Liver (tissue), 9 donors: ENCODE results near the gene TESK2. TPM values are rescaled to one million over a fixed set of nuclear protein-coding genes. Genes with fewer than 3 reads are reported as not detected.
A peak's percentile ranks its signal among the peaks of the same experiment; 100 is the strongest.

Experiments used
- DNase-seq: peaks from one replicate; pipeline ENCODE4 v3.0.0-alpha.2; 2017; ENCODE audit warnings: low spot score
- H3K27ac ChIP-seq, 2 donors: one replicate each; pipeline ENCODE4 v1.7.0; 2013; ENCODE audit warnings: inconsistent platforms in 2 of 2, low read length in 2 of 2, control low read depth in 1 of 2, low read depth in 1 of 2, mild to moderate bottlenecking in 1 of 2
- H3K27me3 ChIP-seq, 4 donors: one replicate each; pipeline versions ENCODE4 v1.6.1 to v1.7.0; 2013; ENCODE audit warnings: low read length in 3 of 4, inconsistent platforms in 1 of 4, mild to moderate bottlenecking in 1 of 4, moderate library complexity in 1 of 4; ENCODE audit not compliant: control insufficient read depth in 4 of 4, insufficient read depth in 4 of 4
- H3K36me3 ChIP-seq, 4 donors: one replicate each; pipeline versions ENCODE4 v1.6.1 to v1.7.0; 2013; ENCODE audit warnings: low read length in 3 of 4, mild to moderate bottlenecking in 3 of 4, low read depth in 1 of 4, moderate library complexity in 1 of 4; ENCODE audit not compliant: control insufficient read depth in 4 of 4, insufficient read depth in 3 of 4
- H3K4me1 ChIP-seq, 4 donors: one replicate each; pipeline versions ENCODE4 v1.6.1 to v1.7.0; 2013; ENCODE audit warnings: low read length in 3 of 4, mild to moderate bottlenecking in 3 of 4, moderate library complexity in 1 of 4; ENCODE audit not compliant: control insufficient read depth in 4 of 4, insufficient read depth in 4 of 4
- H3K4me3 ChIP-seq, 3 donors: one replicate each; pipeline versions ENCODE4 v1.6.1 to v1.7.0; 2013; ENCODE audit warnings: low read length in 3 of 3, control low read depth in 1 of 3, low read depth in 1 of 3, mild to moderate bottlenecking in 1 of 3
- H3K9ac ChIP-seq, 2 donors: one replicate each; pipeline ENCODE4 v1.7.0; 2013; ENCODE audit warnings: low read length in 2 of 2, mild to moderate bottlenecking in 2 of 2, moderate library complexity in 2 of 2, control low read depth in 1 of 2, low read depth in 1 of 2
- H3K9me3 ChIP-seq, 4 donors: one replicate each; pipeline versions ENCODE4 v1.6.1 to v1.7.0; 2013; ENCODE audit warnings: low read length in 3 of 4; ENCODE audit not compliant: control insufficient read depth in 4 of 4
- FOXA1 ChIP-seq: IDR thresholded peaks from 2 replicates; pipeline ENCODE4 v1.6.1; 2016; ENCODE audit warnings: antibody characterized with exemption
- FOXA2 ChIP-seq: IDR thresholded peaks from 2 replicates; pipeline ENCODE4 v1.6.1; 2016; ENCODE audit warnings: antibody characterized with exemption
- HNF4A ChIP-seq, 2 donors: conservative IDR thresholded peaks; 2 replicates each; pipeline ENCODE4 v1.6.1; 2016; ENCODE audit warnings: antibody characterized with exemption in 2 of 2, mild to moderate bottlenecking in 2 of 2
- NR2F2 ChIP-seq: IDR thresholded peaks from 2 replicates; pipeline ENCODE4 v1.6.1; 2016; ENCODE audit warnings: antibody characterized with exemption
- RAD21 ChIP-seq, 2 donors: IDR thresholded peaks; 2 replicates each; pipeline ENCODE4 v1.6.1; 2016; ENCODE audit warnings: antibody characterized with exemption in 2 of 2, mild to moderate bottlenecking in 2 of 2
- RXRA ChIP-seq, 2 donors: IDR thresholded peaks; 2 replicates each; pipeline ENCODE4 v1.6.1; 2017 to 2018; ENCODE audit warnings: antibody characterized with exemption in 2 of 2, mild to moderate bottlenecking in 1 of 2
- YY1 ChIP-seq: IDR thresholded peaks from 2 replicates; pipeline ENCODE4 v1.6.1; 2016; ENCODE audit warnings: antibody characterized with exemption, mild to moderate bottlenecking
- WGBS: extraction: QIAGEN DNeasy Blood & Tissue Kit; methylation state at CpG from one replicate; pipeline ENCODE4 v1.1.7; 2013; 5-methylcytosine and 5-hydroxymethylcytosine counted together
- polyA plus RNA-seq, 2 donors: library from polyadenylated mRNA; stranded (reverse) in 1 of 2; unstranded in 1 of 2; fragments of 200-250 nt in 1 of 2; fragments of >200 nt in 1 of 2; fragmentation: Nextera tagmentation in 1 of 2; extraction: Ambion mirVana in 1 of 2; gene quantifications; one replicate each; pipeline versions ENCODE4 v1.2.1 to v1.2.3, GENCODE V29; 2013 to 2015
- total RNA-seq, 2 donors: library from RNA; depleted of rRNA; stranded (reverse); fragments of >200 nt; gene quantifications; one replicate each; pipeline ENCODE4 v1.2.3, GENCODE V29; 2014
- TF ChIP-seq, protein P1 (sequence below): IDR thresholded peaks from 2 replicates; pipeline ENCODE4 v1.6.1; 2016; ENCODE audit warnings: antibody characterized with exemption
- TF ChIP-seq, protein P2 (sequence below): IDR thresholded peaks from 2 replicates; pipeline ENCODE4 v1.6.1; 2016; ENCODE audit warnings: antibody characterized with exemption, mild to moderate bottlenecking
- donor health status: healthy.
- donor health status: healthy.
- donor health status: healthy.
- donor health status: healthy.
- donor health status: healthy.

Gene TESK2
- total and polyA plus RNA-seq, 4 donors: 2.4 to 8.2 (median 5.2) TPM

DNA sequence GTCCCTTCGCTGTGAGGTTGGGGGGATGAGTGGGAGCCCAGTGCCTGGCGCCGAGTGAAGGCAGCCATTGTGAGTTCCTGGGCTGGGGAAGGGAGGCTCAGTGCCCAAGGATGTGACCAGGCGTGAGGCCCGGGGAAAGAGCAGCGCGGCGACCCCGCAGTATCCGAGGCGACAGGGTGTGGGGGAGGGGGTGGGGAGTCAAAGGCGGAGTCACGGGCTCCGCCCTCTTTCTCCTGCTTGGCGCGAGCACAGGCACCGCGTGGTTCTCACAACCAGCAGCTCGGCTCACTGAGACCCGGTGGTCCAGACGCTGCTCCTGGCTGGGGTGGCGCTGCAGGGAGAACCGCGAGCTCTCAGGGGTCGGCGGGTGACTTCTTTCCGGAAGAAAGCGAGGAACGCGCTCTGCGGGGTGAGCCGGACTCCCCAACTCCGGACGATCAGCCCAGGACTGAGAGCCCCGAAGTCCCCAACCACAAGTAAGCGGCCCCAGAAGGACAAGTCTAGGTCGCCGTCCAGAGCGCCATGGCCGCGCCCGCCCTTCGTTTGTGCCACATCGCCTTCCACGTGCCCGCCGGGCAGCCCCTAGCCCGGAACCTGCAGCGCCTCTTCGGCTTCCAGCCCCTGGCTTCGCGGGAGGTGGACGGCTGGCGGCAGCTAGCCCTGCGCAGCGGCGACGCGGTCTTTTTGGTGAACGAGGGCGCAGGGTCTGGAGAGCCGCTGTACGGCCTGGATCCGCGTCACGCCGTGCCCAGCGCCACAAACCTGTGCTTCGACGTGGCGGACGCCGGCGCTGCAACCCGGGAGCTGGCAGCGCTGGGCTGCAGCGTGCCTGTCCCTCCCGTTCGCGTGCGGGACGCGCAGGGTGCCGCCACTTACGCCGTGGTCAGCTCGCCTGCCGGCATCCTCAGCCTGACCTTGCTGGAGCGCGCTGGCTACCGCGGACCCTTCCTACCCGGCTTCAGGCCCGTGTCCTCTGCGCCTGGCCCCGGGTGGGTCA, 164.0 kb downstream of the TESK2 start, which contains the start of gene HPDL:
Gene HPDL (plus strand): TSS at position 269 of the 997 bp plus-strand sequence. CDS start 254 bp downstream, at position 523.
- TF ChIP-seq YY1: peak; percentile 20
- TF ChIP-seq FOXA1: no peak
- TF ChIP-seq HNF4A (conservative IDR thresholded peaks at IDR 0.05): no peak
- TF ChIP-seq RXRA (IDR thresholded peaks at IDR 0.05): no peak
- peaks cover 3 to 13% (median 7%) of the 10 kb centered on the region in 4 donors for H3K4me1 ChIP-seq
- no peak within 1 kb of the TSS for H3K27ac ChIP-seq
- H3K9ac ChIP-seq: no peak within 1 kb of the TSS
- WGBS: 15% methylated on average over 96 of the region's 96 CpGs
- no peaks in the 10 kb centered on the region for H3K27me3 ChIP-seq
- H3K36me3 ChIP-seq: peaks cover 0 to 15% (median 5%) of the 10 kb centered on the region in 4 donors
- peak within 1 kb of the TSS; percentile 36 to 53 (median 50) for H3K4me3 ChIP-seq
- peak; percentile 79 for DNase-seq
- no peaks in the 10 kb centered on the region for H3K9me3 ChIP-seq

DNA sequence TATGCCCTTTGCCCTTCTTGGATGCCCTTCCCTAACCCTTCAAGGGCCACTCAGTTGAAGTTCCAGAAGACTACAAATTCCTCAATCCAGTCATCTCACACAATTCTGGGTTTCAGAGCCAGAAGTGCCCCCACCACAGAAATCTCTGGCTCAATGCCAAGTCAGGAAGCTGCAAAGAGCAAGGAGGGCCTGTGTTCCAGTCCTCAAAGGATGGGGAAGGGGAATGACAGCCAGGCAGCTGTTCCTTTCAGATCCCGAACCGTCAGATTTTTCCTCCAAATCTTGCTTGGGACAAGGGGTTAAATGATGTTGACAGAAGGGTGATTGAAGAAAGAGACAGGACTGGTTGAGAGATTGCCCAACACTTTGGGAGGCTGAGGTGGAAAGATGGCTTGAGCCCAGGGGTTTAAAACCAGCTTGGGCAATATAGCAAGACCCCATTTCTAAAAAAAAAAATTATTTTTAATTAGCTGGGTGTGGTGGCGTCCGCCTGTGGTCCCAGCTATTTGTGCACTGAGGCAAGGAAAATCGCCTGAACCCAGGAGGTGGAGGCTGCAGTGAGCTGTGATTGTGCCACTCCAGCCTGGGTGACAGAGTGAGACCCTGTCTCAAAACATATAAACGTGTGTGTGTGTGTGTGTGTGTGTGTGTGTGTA, 165.0 kb downstream of the TESK2 start:
- TF ChIP-seq FOXA2 (no peak), NR2F2 (peak; percentile 38)
- H3K9ac ChIP-seq: no peak overlapping the region
- no peaks in the 10 kb centered on the region for H3K27me3 ChIP-seq
- WGBS: 62% methylated on average over 6 of the region's 6 CpGs
- no peak for DNase-seq
- H3K4me3 ChIP-seq: peak overlapping the region in 1 of 3 donors; percentile 53
- peaks cover 3 to 13% (median 7%) of the 10 kb centered on the region in 4 donors for H3K4me1 ChIP-seq
- H3K36me3 ChIP-seq: peaks cover 0 to 8% (median 4%) of the 10 kb centered on the region in 4 donors
- H3K27ac ChIP-seq: no peak overlapping the region
- H3K9me3 ChIP-seq: no peaks in the 10 kb centered on the region

DNA sequence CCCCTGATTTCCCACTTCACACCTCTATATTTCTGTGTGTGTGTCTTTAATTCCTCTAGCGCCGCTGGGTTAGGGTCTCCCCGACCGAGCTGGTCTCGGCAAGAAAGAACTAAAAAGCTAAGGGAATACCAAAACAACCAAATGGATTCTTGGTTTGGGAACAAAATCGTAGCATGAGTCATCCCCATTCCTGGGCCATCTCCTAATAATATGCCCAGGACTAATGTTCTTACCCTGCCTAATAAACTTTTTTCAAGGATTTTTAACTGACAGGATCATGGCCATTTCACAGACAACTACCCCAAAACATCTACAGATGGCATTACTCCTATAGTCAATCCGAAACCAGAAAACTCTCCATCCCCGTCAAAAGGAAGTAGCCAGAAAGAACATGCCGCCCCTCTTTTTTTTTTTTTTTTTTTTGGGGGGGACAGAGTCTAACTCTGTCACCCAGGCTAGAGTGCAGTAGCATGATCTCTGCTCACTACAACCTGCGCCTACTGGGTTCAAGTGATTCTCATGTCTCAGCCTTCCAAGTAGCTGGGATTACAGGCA, 168.4 kb downstream of the TESK2 start:
- DNase-seq: no peak
- Histone ChIP-seq H3K4me1 (peaks cover 3 to 12% (median 7%) of the 10 kb centered on the region in 4 donors), H3K9ac (no peak overlapping the region), H3K4me3 (no peak overlapping the region), H3K27me3 (no peaks in the 10 kb centered on the region), H3K27ac (no peak overlapping the region), H3K36me3 (no peaks in the 10 kb centered on the region), H3K9me3 (no peaks in the 10 kb centered on the region)
- 94% methylated on average over 10 of the region's 10 CpGs for WGBS
- no peak for TF ChIP-seq NR2F2
- TF ChIP-seq RAD21 (IDR thresholded peaks at IDR 0.05): no peak
- TF ChIP-seq RXRA (IDR thresholded peaks at IDR 0.05): no peak
- TF ChIP-seq, protein P1, sequence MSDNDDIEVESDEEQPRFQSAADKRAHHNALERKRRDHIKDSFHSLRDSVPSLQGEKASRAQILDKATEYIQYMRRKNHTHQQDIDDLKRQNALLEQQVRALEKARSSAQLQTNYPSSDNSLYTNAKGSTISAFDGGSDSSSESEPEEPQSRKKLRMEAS: no peak
- TF ChIP-seq, protein P2, sequence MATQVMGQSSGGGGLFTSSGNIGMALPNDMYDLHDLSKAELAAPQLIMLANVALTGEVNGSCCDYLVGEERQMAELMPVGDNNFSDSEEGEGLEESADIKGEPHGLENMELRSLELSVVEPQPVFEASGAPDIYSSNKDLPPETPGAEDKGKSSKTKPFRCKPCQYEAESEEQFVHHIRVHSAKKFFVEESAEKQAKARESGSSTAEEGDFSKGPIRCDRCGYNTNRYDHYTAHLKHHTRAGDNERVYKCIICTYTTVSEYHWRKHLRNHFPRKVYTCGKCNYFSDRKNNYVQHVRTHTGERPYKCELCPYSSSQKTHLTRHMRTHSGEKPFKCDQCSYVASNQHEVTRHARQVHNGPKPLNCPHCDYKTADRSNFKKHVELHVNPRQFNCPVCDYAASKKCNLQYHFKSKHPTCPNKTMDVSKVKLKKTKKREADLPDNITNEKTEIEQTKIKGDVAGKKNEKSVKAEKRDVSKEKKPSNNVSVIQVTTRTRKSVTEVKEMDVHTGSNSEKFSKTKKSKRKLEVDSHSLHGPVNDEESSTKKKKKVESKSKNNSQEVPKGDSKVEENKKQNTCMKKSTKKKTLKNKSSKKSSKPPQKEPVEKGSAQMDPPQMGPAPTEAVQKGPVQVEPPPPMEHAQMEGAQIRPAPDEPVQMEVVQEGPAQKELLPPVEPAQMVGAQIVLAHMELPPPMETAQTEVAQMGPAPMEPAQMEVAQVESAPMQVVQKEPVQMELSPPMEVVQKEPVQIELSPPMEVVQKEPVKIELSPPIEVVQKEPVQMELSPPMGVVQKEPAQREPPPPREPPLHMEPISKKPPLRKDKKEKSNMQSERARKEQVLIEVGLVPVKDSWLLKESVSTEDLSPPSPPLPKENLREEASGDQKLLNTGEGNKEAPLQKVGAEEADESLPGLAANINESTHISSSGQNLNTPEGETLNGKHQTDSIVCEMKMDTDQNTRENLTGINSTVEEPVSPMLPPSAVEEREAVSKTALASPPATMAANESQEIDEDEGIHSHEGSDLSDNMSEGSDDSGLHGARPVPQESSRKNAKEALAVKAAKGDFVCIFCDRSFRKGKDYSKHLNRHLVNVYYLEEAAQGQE: no peak
